Liver (tissue), 9 donors: ENCODE results near the gene ETV3L. TPM values are rescaled to one million over a fixed set of nuclear protein-coding genes. Genes with fewer than 3 reads are reported as not detected.

ENCODE experiments used
- DNase-seq: peaks from one replicate; pipeline ENCODE4 v3.0.0-alpha.2; 2017; ENCODE audit warnings: low spot score
- H3K27ac ChIP-seq, 2 donors: one replicate each; pipeline ENCODE4 v1.7.0; 2013; ENCODE audit warnings: inconsistent platforms in 2 of 2, low read length in 2 of 2, control low read depth in 1 of 2, low read depth in 1 of 2, mild to moderate bottlenecking in 1 of 2
- H3K27me3 ChIP-seq, 4 donors: one replicate each; pipeline versions ENCODE4 v1.6.1 to v1.7.0; 2013; ENCODE audit warnings: low read length in 3 of 4, inconsistent platforms in 1 of 4, mild to moderate bottlenecking in 1 of 4, moderate library complexity in 1 of 4; ENCODE audit not compliant: control insufficient read depth in 4 of 4, insufficient read depth in 4 of 4
- H3K36me3 ChIP-seq, 4 donors: one replicate each; pipeline versions ENCODE4 v1.6.1 to v1.7.0; 2013; ENCODE audit warnings: low read length in 3 of 4, mild to moderate bottlenecking in 3 of 4, low read depth in 1 of 4, moderate library complexity in 1 of 4; ENCODE audit not compliant: control insufficient read depth in 4 of 4, insufficient read depth in 3 of 4
- H3K4me1 ChIP-seq, 4 donors: one replicate each; pipeline versions ENCODE4 v1.6.1 to v1.7.0; 2013; ENCODE audit warnings: low read length in 3 of 4, mild to moderate bottlenecking in 3 of 4, moderate library complexity in 1 of 4; ENCODE audit not compliant: control insufficient read depth in 4 of 4, insufficient read depth in 4 of 4
- H3K4me3 ChIP-seq, 3 donors: one replicate each; pipeline versions ENCODE4 v1.6.1 to v1.7.0; 2013; ENCODE audit warnings: low read length in 3 of 3, control low read depth in 1 of 3, low read depth in 1 of 3, mild to moderate bottlenecking in 1 of 3
- H3K9ac ChIP-seq, 2 donors: one replicate each; pipeline ENCODE4 v1.7.0; 2013; ENCODE audit warnings: low read length in 2 of 2, mild to moderate bottlenecking in 2 of 2, moderate library complexity in 2 of 2, control low read depth in 1 of 2, low read depth in 1 of 2
- H3K9me3 ChIP-seq, 4 donors: one replicate each; pipeline versions ENCODE4 v1.6.1 to v1.7.0; 2013; ENCODE audit warnings: low read length in 3 of 4; ENCODE audit not compliant: control insufficient read depth in 4 of 4
- EGR1 ChIP-seq, 2 donors: IDR thresholded peaks; 2 replicates each; pipeline ENCODE4 v1.6.1; 2016 to 2018; ENCODE audit warnings: antibody characterized with exemption in 2 of 2, low read depth in 2 of 2
- FOXA1 ChIP-seq: IDR thresholded peaks from 2 replicates; pipeline ENCODE4 v1.6.1; 2016; ENCODE audit warnings: antibody characterized with exemption
- FOXA2 ChIP-seq: IDR thresholded peaks from 2 replicates; pipeline ENCODE4 v1.6.1; 2016; ENCODE audit warnings: antibody characterized with exemption
- GABPA ChIP-seq, 2 donors: IDR thresholded peaks in 1 of 2; conservative IDR thresholded peaks in 1 of 2; 2 replicates each; pipeline ENCODE4 v1.6.1; 2016; ENCODE audit warnings: antibody characterized with exemption in 2 of 2, mild to moderate bottlenecking in 1 of 2, moderate library complexity in 1 of 2
- HNF4A ChIP-seq, 2 donors: conservative IDR thresholded peaks; 2 replicates each; pipeline ENCODE4 v1.6.1; 2016; ENCODE audit warnings: antibody characterized with exemption in 2 of 2, mild to moderate bottlenecking in 2 of 2
- HNF4G ChIP-seq: IDR thresholded peaks from 2 replicates; pipeline ENCODE4 v1.6.1; 2016; ENCODE audit warnings: antibody characterized with exemption
- JUND ChIP-seq, 2 donors: IDR thresholded peaks; 2 replicates each; pipeline ENCODE4 v1.6.1; 2016; ENCODE audit warnings: antibody characterized with exemption in 2 of 2
- NR2F2 ChIP-seq: IDR thresholded peaks from 2 replicates; pipeline ENCODE4 v1.6.1; 2016; ENCODE audit warnings: antibody characterized with exemption
- RAD21 ChIP-seq, 2 donors: IDR thresholded peaks; 2 replicates each; pipeline ENCODE4 v1.6.1; 2016; ENCODE audit warnings: antibody characterized with exemption in 2 of 2, mild to moderate bottlenecking in 2 of 2
- RXRA ChIP-seq, 2 donors: IDR thresholded peaks; 2 replicates each; pipeline ENCODE4 v1.6.1; 2017 to 2018; ENCODE audit warnings: antibody characterized with exemption in 2 of 2, mild to moderate bottlenecking in 1 of 2
- SP1 ChIP-seq: IDR thresholded peaks from 2 replicates; pipeline ENCODE4 v1.6.1; 2018; ENCODE audit warnings: antibody characterized with exemption, mild to moderate bottlenecking
- TAF1 ChIP-seq: conservative IDR thresholded peaks from 2 replicates; pipeline ENCODE4 v1.6.1; 2016; ENCODE audit warnings: antibody characterized with exemption, mild to moderate bottlenecking
- YY1 ChIP-seq: IDR thresholded peaks from 2 replicates; pipeline ENCODE4 v1.6.1; 2016; ENCODE audit warnings: antibody characterized with exemption, mild to moderate bottlenecking
- WGBS: extraction: QIAGEN DNeasy Blood & Tissue Kit; methylation state at CpG from one replicate; pipeline ENCODE4 v1.1.7; 2013; 5-methylcytosine and 5-hydroxymethylcytosine counted together
- polyA plus RNA-seq, 2 donors: library from polyadenylated mRNA; stranded (reverse) in 1 of 2; unstranded in 1 of 2; fragments of 200-250 nt in 1 of 2; fragments of >200 nt in 1 of 2; fragmentation: Nextera tagmentation in 1 of 2; extraction: Ambion mirVana in 1 of 2; gene quantifications; one replicate each; pipeline versions ENCODE4 v1.2.1 to v1.2.3, GENCODE V29; 2013 to 2015
- total RNA-seq, 2 donors: library from RNA; depleted of rRNA; stranded (reverse); fragments of >200 nt; gene quantifications; one replicate each; pipeline ENCODE4 v1.2.3, GENCODE V29; 2014
- TF ChIP-seq, protein P1 (sequence below): IDR thresholded peaks from 2 replicates; pipeline ENCODE4 v1.6.1; 2016; ENCODE audit warnings: antibody characterized with exemption
- TF ChIP-seq, protein P2 (sequence below): fragments of 150-350 bp; IDR thresholded peaks from 2 replicates; pipeline ENCODE4 v1.5.1; 2017; ENCODE audit warnings: improper control_type of control experiment, low read depth, low read length; ENCODE audit not compliant: missing input control
- TF ChIP-seq, protein P3 (sequence below): IDR thresholded peaks from 2 replicates; pipeline ENCODE4 v1.6.1; 2016; ENCODE audit warnings: antibody characterized with exemption
- TF ChIP-seq, protein P4 (sequence below): IDR thresholded peaks from 2 replicates; pipeline ENCODE4 v1.6.1; 2016; ENCODE audit warnings: antibody characterized with exemption, mild to moderate bottlenecking
- TF ChIP-seq, protein P5 (sequence below): IDR thresholded peaks from 2 replicates; pipeline ENCODE4 v1.6.1; 2016; ENCODE audit warnings: antibody characterized with exemption
- donor health status: healthy.
- donor health status: healthy.
- donor health status: healthy.
- donor health status: healthy.
- donor health status: healthy.

ETV3L gene
- total and polyA plus RNA-seq, 4 donors: not detected

DNA sequence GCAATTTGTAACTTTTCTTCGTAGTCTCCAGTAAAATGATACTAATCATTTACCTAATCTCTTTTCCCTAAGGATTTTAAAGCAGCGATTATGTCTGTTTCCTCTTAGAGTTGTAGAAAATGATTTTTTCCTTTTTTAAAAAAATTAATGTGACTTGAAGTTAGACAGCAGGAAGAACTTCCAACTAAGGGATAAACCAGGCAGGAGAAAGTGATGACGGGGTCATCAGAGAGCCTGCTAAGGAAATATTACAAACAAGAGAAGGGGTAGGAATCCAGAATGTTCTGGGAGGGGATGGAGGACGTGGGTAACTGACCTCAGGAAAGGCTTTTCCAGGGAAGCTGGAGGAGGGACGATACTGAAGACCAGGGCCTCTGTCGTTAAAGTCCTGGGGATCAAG lies 8.8 kb upstream of the ETV3L start:
- Histone ChIP-seq H3K9ac (no peak overlapping the region), H3K27ac (no peak overlapping the region), H3K36me3 (no peaks in the 10 kb centered on the region), H3K4me3 (no peak overlapping the region), H3K9me3 (no peaks in the 10 kb centered on the region), H3K27me3 (peaks cover 0 to 5% (median 2%) of the 10 kb centered on the region in 4 donors), H3K4me1 (no peaks in the 10 kb centered on the region)
- TF ChIP-seq GABPA (IDR thresholded peaks at IDR 0.05 in 1 of 2, conservative IDR thresholded peaks at IDR 0.05 in 1 of 2): no peak
- TF ChIP-seq YY1: no peak
- no peak for TF ChIP-seq JUND (IDR thresholded peaks at IDR 0.05)
- no peak for TF ChIP-seq SP1
- TF ChIP-seq, protein P1, sequence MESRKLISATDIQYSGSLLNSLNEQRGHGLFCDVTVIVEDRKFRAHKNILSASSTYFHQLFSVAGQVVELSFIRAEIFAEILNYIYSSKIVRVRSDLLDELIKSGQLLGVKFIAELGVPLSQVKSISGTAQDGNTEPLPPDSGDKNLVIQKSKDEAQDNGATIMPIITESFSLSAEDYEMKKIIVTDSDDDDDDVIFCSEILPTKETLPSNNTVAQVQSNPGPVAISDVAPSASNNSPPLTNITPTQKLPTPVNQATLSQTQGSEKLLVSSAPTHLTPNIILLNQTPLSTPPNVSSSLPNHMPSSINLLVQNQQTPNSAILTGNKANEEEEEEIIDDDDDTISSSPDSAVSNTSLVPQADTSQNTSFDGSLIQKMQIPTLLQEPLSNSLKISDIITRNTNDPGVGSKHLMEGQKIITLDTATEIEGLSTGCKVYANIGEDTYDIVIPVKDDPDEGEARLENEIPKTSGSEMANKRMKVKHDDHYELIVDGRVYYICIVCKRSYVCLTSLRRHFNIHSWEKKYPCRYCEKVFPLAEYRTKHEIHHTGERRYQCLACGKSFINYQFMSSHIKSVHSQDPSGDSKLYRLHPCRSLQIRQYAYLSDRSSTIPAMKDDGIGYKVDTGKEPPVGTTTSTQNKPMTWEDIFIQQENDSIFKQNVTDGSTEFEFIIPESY: no peak
- no peak for TF ChIP-seq TAF1
- TF ChIP-seq, protein P2, sequence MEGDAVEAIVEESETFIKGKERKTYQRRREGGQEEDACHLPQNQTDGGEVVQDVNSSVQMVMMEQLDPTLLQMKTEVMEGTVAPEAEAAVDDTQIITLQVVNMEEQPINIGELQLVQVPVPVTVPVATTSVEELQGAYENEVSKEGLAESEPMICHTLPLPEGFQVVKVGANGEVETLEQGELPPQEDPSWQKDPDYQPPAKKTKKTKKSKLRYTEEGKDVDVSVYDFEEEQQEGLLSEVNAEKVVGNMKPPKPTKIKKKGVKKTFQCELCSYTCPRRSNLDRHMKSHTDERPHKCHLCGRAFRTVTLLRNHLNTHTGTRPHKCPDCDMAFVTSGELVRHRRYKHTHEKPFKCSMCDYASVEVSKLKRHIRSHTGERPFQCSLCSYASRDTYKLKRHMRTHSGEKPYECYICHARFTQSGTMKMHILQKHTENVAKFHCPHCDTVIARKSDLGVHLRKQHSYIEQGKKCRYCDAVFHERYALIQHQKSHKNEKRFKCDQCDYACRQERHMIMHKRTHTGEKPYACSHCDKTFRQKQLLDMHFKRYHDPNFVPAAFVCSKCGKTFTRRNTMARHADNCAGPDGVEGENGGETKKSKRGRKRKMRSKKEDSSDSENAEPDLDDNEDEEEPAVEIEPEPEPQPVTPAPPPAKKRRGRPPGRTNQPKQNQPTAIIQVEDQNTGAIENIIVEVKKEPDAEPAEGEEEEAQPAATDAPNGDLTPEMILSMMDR: no peak
- TF ChIP-seq, protein P3, sequence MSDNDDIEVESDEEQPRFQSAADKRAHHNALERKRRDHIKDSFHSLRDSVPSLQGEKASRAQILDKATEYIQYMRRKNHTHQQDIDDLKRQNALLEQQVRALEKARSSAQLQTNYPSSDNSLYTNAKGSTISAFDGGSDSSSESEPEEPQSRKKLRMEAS: no peak
- TF ChIP-seq RAD21 (IDR thresholded peaks at IDR 0.05): no peak
- no peak for TF ChIP-seq HNF4G
- no peak for TF ChIP-seq EGR1 (IDR thresholded peaks at IDR 0.05; ENCODE audit: low read depth in 2 of 2)
- no peak for TF ChIP-seq HNF4A (conservative IDR thresholded peaks at IDR 0.05)
- no peak for TF ChIP-seq FOXA1
- no peak for TF ChIP-seq NR2F2
- TF ChIP-seq, protein P4, sequence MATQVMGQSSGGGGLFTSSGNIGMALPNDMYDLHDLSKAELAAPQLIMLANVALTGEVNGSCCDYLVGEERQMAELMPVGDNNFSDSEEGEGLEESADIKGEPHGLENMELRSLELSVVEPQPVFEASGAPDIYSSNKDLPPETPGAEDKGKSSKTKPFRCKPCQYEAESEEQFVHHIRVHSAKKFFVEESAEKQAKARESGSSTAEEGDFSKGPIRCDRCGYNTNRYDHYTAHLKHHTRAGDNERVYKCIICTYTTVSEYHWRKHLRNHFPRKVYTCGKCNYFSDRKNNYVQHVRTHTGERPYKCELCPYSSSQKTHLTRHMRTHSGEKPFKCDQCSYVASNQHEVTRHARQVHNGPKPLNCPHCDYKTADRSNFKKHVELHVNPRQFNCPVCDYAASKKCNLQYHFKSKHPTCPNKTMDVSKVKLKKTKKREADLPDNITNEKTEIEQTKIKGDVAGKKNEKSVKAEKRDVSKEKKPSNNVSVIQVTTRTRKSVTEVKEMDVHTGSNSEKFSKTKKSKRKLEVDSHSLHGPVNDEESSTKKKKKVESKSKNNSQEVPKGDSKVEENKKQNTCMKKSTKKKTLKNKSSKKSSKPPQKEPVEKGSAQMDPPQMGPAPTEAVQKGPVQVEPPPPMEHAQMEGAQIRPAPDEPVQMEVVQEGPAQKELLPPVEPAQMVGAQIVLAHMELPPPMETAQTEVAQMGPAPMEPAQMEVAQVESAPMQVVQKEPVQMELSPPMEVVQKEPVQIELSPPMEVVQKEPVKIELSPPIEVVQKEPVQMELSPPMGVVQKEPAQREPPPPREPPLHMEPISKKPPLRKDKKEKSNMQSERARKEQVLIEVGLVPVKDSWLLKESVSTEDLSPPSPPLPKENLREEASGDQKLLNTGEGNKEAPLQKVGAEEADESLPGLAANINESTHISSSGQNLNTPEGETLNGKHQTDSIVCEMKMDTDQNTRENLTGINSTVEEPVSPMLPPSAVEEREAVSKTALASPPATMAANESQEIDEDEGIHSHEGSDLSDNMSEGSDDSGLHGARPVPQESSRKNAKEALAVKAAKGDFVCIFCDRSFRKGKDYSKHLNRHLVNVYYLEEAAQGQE: no peak
- TF ChIP-seq FOXA2: no peak
- TF ChIP-seq, protein P5, sequence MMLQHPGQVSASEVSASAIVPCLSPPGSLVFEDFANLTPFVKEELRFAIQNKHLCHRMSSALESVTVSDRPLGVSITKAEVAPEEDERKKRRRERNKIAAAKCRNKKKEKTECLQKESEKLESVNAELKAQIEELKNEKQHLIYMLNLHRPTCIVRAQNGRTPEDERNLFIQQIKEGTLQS: no peak
- TF ChIP-seq RXRA (IDR thresholded peaks at IDR 0.05): no peak
- 66% methylated on average over 6 of the region's 6 CpGs for WGBS
- no peak for DNase-seq
